ENCODE measurements around the gene ARPP21. TPM values are rescaled to one million over a fixed set of nuclear protein-coding genes. Genes with fewer than 3 reads are reported as not detected.

The ARPP21 gene
- total and polyA plus RNA-seq, 2 donors (not counting 3 experiments of a cell fraction or from before 2014, with no cell fraction given): not detected

- no peaks in the 10 kb centered on the region for H3K79me2 ChIP-seq (ENCODE audit: control insufficient read depth, insufficient read depth, low read length)
- POLR2A ChIA-PET: no interaction called here
- H3K27me3 ChIP-seq (ENCODE audit: control insufficient read depth in 2 of 2, insufficient read depth in 2 of 2, low read length in 2 of 2): no peaks in the 10 kb centered on the region
- FAIRE-seq (no peak), DNase-seq (ENCODE audit: low read depth, low spot score) (no peak)
- no peak overlapping the region for H3K4me3 ChIP-seq (replicated peaks in 1 of 3; ENCODE audit: insufficient read depth in 1 of 3, low read depth in 1 of 3, low read length in 3 of 3)
- TF ChIP-seq FOS (IDR thresholded peaks at IDR 0.05; ENCODE audit: borderline replicate concordance, insufficient read depth, low read length): no peak
- TF ChIP-seq MYC (IDR thresholded peaks at IDR 0.05; ENCODE audit: low read depth, low read length): no peak
- TF ChIP-seq EZH2 (IDR thresholded peaks at IDR 0.05; ENCODE audit: borderline replicate concordance, low read depth, low read length, severe bottlenecking): no peak
- no peak for TF ChIP-seq POLR2AphosphoS5 (IDR thresholded peaks at IDR 0.05; ENCODE audit: insufficient read depth, low read depth, low read length)
- TF ChIP-seq JUN (IDR thresholded peaks at IDR 0.05; ENCODE audit: borderline replicate concordance, insufficient read depth, insufficient read length, low read depth): no peak
- TF ChIP-seq GATA2 (IDR thresholded peaks at IDR 0.05; ENCODE audit: insufficient read depth, insufficient read length, low read depth, low read length): no peak
- TF ChIP-seq, protein P1, sequence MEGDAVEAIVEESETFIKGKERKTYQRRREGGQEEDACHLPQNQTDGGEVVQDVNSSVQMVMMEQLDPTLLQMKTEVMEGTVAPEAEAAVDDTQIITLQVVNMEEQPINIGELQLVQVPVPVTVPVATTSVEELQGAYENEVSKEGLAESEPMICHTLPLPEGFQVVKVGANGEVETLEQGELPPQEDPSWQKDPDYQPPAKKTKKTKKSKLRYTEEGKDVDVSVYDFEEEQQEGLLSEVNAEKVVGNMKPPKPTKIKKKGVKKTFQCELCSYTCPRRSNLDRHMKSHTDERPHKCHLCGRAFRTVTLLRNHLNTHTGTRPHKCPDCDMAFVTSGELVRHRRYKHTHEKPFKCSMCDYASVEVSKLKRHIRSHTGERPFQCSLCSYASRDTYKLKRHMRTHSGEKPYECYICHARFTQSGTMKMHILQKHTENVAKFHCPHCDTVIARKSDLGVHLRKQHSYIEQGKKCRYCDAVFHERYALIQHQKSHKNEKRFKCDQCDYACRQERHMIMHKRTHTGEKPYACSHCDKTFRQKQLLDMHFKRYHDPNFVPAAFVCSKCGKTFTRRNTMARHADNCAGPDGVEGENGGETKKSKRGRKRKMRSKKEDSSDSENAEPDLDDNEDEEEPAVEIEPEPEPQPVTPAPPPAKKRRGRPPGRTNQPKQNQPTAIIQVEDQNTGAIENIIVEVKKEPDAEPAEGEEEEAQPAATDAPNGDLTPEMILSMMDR (IDR thresholded peaks at IDR 0.05; ENCODE audit: extremely low read depth in 1 of 2, insufficient read depth in 1 of 2, low read depth in 1 of 2, low read length in 2 of 2): no peak
- no peak for TF ChIP-seq POLR2A (IDR thresholded peaks at IDR 0.05; ENCODE audit: low read depth, low read length)
- no peak for TF ChIP-seq MAX (IDR thresholded peaks at IDR 0.05; ENCODE audit: insufficient read depth, insufficient read length)
- no peak overlapping the region for H2AFZ ChIP-seq (ENCODE audit: low read depth, low read length)
- H4K20me1 ChIP-seq (replicated peaks; ENCODE audit: control insufficient read depth, extremely low read depth, insufficient read depth, low read length): no peaks in the 10 kb centered on the region
- dilution Hi-C loops (cut with MboI; ENCODE audit: extremely low pct_ligation_motif_present, low sequenced_read_pairs): no loop called here
- no peaks in the 10 kb centered on the region for H3K9me3 ChIP-seq (replicated peaks; ENCODE audit: control insufficient read depth, insufficient read depth, low read length)
- H3K27ac ChIP-seq (ENCODE audit: insufficient read depth, low read depth, low read length): no peak overlapping the region
- H3K9me1 ChIP-seq (replicated peaks; ENCODE audit: control insufficient read depth, extremely low read depth, insufficient read depth, low read length): no peaks in the 10 kb centered on the region
- no peak overlapping the region for H3K9ac ChIP-seq (replicated peaks; ENCODE audit: extremely low read depth, insufficient read depth, low read length)
- CTCF ChIA-PET: no interaction called here
- no TSS peak for BruUV-seq (replicated peaks)
- H3K36me3 ChIP-seq (ENCODE audit: control insufficient read depth in 2 of 2, extremely low read depth in 1 of 2, insufficient read depth in 2 of 2, low read length in 2 of 2): no peaks in the 10 kb centered on the region
- intact Hi-C loops (cut with micrococcal nuclease): no loop called here
- no peaks in the 10 kb centered on the region for H3K4me1 ChIP-seq (ENCODE audit: control insufficient read depth, extremely low read depth, insufficient read depth, low read length)
- no peak overlapping the region for H3K4me2 ChIP-seq (ENCODE audit: insufficient read depth, low read length)
Measured at GRCh38 chr3:35800960-35801459, 161.7 kb downstream of the ARPP21 start.

All from endothelial cell of umbilical vein (primary cell).